ENCODE measurements around the gene RAB11FIP4.

GRCh38 chr17:31582151-31582907 is 190.9 kb downstream of the RAB11FIP4 start:
- TF ChIP-seq CTCF (IDR thresholded peaks at IDR 0.05; ENCODE audit: borderline replicate concordance, extremely low read depth, low read length, poor library complexity, severe bottlenecking) (no peak), EZH2 (IDR thresholded peaks at IDR 0.05; ENCODE audit: borderline replicate concordance, low read depth, low read length, severe bottlenecking) (no peak)
